Measurements from ENCODE around the gene FMOD. TPM values are rescaled to one million over a fixed set of nuclear protein-coding genes. Genes with fewer than 3 reads are reported as not detected.
"Not testable (repeated sequence)": the region's sequence is repeated elsewhere in the genome, so short reads cannot be mapped to it uniquely, and the experiment has no call there.

Gene FMOD
- total RNA-seq, 1 donor: 0.86 TPM

DNA sequence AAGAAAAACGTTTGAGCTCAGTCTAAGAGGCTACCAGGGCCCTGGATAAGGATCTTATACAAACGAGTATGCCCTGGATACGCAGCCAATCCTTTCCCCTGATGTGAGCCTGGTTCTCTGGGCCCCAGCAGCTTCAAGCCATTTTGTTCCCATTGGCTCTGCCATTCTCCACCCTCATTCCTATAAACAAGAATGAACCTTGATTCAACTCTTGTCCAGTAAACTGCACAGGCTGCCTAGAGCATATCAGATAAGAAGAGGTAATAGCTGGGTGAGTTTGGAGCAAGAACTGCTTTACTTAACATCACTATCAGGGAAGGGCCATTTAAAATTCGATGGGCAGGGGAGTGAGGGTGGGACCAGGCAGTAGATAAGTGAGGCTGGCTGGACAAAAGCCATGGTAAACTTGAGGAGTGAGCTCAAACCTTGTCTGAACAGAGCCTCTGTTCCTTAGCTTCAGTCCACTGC lies 34.3 kb downstream of the FMOD start:
- no peak overlapping the region for H3K4me3 ChIP-seq (ENCODE audit: low read depth, low read length)
- TF ChIP-seq, protein P1, sequence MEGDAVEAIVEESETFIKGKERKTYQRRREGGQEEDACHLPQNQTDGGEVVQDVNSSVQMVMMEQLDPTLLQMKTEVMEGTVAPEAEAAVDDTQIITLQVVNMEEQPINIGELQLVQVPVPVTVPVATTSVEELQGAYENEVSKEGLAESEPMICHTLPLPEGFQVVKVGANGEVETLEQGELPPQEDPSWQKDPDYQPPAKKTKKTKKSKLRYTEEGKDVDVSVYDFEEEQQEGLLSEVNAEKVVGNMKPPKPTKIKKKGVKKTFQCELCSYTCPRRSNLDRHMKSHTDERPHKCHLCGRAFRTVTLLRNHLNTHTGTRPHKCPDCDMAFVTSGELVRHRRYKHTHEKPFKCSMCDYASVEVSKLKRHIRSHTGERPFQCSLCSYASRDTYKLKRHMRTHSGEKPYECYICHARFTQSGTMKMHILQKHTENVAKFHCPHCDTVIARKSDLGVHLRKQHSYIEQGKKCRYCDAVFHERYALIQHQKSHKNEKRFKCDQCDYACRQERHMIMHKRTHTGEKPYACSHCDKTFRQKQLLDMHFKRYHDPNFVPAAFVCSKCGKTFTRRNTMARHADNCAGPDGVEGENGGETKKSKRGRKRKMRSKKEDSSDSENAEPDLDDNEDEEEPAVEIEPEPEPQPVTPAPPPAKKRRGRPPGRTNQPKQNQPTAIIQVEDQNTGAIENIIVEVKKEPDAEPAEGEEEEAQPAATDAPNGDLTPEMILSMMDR (IDR thresholded peaks at IDR 0.05; ENCODE audit: insufficient read depth, low read depth, low read length): no peak
- DNase-seq (ENCODE audit: low read depth): peak; percentile 74

DNA sequence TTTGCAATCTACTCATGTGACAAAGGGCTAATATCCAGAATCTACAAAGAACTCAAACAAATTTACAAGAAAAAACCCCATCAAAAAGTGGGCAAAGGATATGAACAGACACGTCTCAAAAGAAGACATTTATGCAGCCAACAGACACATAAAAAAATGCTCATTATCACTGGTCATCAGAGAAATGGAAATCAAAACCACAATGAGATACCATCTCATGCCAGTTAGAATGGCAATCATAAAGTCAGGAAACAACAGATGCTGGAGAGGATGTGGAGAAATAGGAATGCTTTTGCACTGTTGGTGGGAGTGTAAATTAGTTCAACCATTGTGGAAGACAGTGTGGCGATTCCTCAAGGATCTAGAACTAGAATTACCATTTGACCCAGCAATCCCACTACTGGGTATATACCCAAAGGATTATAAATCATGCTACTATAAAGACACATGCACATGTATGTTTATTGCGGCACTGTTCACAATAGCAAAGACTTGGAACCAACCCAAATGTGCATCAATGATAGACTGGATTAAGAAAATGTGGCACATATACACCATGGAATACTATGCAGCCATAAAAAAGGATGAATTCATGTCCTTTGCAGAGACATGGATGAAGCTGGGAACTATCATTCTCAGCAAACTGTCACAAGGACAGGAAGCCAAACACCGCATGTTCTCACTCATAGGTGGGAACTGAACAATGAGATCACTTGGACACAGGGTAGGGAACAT lies 36.7 kb downstream of the FMOD start:
- H3K4me3 ChIP-seq (ENCODE audit: low read depth, low read length); DNase-seq (ENCODE audit: low read depth): not testable (repeated sequence)

DNA sequence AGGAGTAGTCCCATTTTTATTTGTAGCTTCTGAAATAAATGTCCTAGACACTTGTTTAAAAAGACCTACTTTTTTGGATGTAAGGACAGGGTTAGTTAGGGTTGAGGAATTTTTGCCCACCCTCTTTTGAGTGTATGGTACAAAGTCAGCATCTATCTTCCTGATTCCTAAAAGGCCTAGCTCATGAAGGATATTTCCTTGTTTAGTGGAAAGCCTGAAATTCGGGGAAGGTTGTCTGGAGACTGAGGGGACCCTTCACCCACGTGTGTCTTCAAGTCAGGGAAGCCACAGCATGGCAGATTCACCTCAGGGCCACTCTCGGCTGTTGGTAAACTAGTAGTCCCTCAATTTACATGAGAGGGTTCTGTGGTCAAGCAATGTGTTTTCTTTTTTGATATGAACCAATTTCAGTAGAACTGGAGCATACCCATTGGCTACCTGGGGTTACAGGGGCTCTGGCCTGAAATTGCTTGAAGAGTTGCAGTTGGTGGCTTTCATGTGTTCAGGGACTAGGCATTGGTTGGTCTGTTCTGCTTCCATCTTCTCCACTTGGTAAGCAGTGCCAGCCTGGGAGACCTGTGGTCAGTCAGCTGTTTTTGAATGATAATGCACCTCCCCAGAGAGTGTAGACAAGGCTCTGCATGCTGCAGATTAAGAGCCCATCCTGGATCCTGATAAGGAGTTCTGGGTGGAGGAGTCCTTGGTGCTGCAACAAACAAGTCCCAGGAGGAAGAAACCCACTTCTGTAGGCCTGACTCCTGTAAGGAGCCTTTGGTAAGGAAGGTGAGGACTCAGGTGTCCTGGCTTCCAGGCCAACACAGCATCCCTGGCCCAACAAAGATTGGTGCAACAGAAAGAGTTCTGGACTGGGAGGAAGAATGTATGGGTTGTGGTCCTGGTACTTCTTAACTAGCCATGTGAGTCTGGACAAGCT lies 39.3 kb downstream of the FMOD start:
- DNase-seq (ENCODE audit: low read depth): no peak
- TF ChIP-seq, protein P1 (IDR thresholded peaks at IDR 0.05; ENCODE audit: insufficient read depth, low read depth, low read length): no peak
- H3K4me3 ChIP-seq (ENCODE audit: low read depth, low read length): no peak overlapping the region

DNA sequence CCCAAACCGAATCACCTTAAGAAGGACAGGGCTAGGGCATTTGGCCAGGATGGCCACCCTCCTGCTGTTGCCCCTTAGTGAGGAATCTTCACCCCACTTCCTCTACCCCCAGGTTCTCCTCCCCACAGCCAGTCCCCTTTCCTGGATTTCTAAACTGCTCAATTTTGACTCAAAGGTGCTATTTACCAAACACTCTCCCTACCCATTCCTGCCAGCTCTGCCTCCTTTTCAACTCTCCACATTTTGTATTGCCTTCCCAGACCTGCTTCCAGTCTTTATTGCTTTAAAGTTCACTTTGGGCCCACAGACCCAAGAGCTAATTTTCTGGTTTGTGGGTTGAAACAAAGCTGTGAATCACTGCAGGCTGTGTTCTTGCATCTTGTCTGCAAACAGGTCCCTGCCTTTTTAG lies 42.0 kb downstream of the FMOD start:
- H3K4me3 ChIP-seq (ENCODE audit: low read depth, low read length): no peak overlapping the region
- TF ChIP-seq, protein P1 (IDR thresholded peaks at IDR 0.05; ENCODE audit: insufficient read depth, low read depth, low read length): no peak
- no peak for DNase-seq (ENCODE audit: low read depth)

DNA sequence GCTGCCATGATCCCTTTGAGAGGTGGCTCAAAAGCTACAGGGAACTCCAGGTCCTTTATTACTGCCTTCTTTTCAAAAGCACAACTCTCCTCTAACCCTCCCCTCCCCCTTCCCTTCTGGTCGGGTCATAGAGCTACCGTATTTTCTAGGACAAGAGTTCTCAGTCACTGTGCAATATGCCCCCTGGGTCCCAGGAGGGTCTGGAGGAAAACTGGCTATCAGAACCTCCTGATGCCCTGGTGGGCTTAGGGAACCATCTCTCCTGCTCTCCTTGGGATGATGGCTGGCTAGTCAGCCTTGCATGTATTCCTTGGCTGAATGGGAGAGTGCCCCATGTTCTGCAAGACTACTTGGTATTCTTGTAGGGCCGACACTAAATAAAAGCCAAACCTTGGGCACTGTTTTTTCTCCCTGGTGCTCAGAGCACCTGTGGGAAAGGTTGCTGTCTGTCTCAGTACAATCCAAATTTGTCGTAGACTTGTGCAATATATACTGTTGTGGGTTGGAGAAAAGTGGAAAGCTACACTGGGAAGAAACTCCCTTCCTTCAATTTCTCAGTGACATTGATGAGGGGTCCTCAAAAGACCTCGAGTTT lies 42.5 kb downstream of the FMOD start:
- DNase-seq (ENCODE audit: low read depth): no peak
- H3K4me3 ChIP-seq (ENCODE audit: low read depth, low read length): no peak overlapping the region
- TF ChIP-seq, protein P1 (IDR thresholded peaks at IDR 0.05; ENCODE audit: insufficient read depth, low read depth, low read length): no peak

DNA sequence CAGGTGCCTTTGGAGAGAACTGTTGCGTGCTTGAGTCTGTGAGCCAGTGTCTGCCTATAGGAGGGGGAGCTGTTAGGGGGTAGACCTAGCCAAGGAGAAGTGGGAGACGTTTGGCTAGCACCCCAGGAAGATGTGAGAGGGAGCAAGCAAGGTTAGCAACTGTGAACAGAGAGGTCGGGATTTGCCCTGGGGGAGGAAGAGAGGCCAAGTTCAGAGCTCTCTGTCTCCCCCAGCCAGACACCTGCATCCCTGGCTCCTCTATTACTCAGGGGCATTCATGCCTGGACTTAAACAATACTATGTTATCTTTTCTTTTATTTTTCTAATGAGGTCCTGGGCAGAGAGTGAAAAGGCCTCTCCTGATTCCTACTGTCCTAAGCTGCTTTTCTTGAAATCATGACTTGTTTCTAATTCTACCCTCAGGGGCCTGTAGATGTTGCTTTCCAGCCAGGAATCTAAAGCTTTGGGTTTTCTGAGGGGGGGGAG lies 43.2 kb downstream of the FMOD start:
- H3K4me3 ChIP-seq (ENCODE audit: low read depth, low read length): peak overlapping the region; percentile 39
- TF ChIP-seq, protein P1 (IDR thresholded peaks at IDR 0.05; ENCODE audit: insufficient read depth, low read depth, low read length): no peak
- no peak for DNase-seq (ENCODE audit: low read depth)
